Smooth muscle cell (in vitro differentiated cells): Measurements from ENCODE around the gene MALAT1. TPM values are rescaled to one million over a fixed set of nuclear protein-coding genes. Genes with fewer than 3 reads are reported as not detected.
A peak's percentile ranks its signal among the peaks of the same experiment; 100 is the strongest.

Source experiments
- DNase-seq: peaks from one replicate; lab custom pipeline; 2025; ENCODE audit not compliant: unreplicated experiment; lab: John Stamatoyannopoulos, UW
- H2AFZ ChIP-seq: fragments of 200-600 bp; sonication (generic); 2 replicates; pipeline ENCODE4 v1.6.0; 2016; ENCODE audit warnings: antibody characterized with exemption, low read depth, mild to moderate bottlenecking
- H3F3A ChIP-seq: fragments of 200-600 bp; sonication (generic); 2 replicates; pipeline ENCODE4 v1.6.0; 2017; ENCODE audit warnings: antibody characterized with exemption, low read depth
- H3K27ac ChIP-seq: fragments of 200-600 bp; sonication (generic); 2 replicates; pipeline ENCODE4 v1.5.1; 2016; ENCODE audit warnings: low read depth, mild to moderate bottlenecking
- H3K27me3 ChIP-seq: fragments of 200-600 bp; sonication (generic); 2 replicates; pipeline ENCODE4 v1.6.1; 2016; ENCODE audit warnings: low read depth, mild to moderate bottlenecking
- H3K36me3 ChIP-seq: fragments of 200-600 bp; sonication (generic); 2 replicates; pipeline ENCODE4 v1.5.1; 2016; ENCODE audit warnings: low read depth
- H3K4me1 ChIP-seq: fragments of 200-600 bp; sonication (generic); 2 replicates; pipeline ENCODE4 v1.5.1; 2016; ENCODE audit warnings: low read depth
- H3K4me2 ChIP-seq: fragments of 200-600 bp; sonication (generic); 2 replicates; pipeline ENCODE4 v1.6.0; 2016; ENCODE audit warnings: mild to moderate bottlenecking
- H3K4me3 ChIP-seq: fragments of 200-600 bp; sonication (generic); 2 replicates; pipeline ENCODE4 v1.5.1; 2016; ENCODE audit warnings: mild to moderate bottlenecking
- H3K79me2 ChIP-seq: fragments of 200-600 bp; sonication (generic); 2 replicates; pipeline ENCODE4 v1.6.0; 2016; ENCODE audit warnings: low read depth, mild to moderate bottlenecking
- H3K9ac ChIP-seq: fragments of 200-600 bp; sonication (generic); 2 replicates; pipeline ENCODE4 v1.6.0; 2016; ENCODE audit warnings: low read depth
- H3K9me3 ChIP-seq: fragments of 200-600 bp; sonication (generic); replicated peaks from 2 replicates; pipeline ENCODE4 v1.5.1; 2016; ENCODE audit warnings: low read depth
- H4K20me1 ChIP-seq: fragments of 200-600 bp; sonication (generic); 2 replicates; pipeline ENCODE4 v1.6.0; 2016; ENCODE audit warnings: low read depth
- WGBS: methylation state at CpG from one replicate; pipeline ENCODE4 v1.1.7; 2016; ENCODE audit warnings: low lambda C conversion rate; 5-methylcytosine and 5-hydroxymethylcytosine counted together
- polyA plus RNA-seq: library from polyadenylated mRNA; unstranded; fragments of >200 nt; fragmentation: Nextera tagmentation; extraction: Ambion mirVana; gene quantifications from 2 replicates; pipeline ENCODE4 v1.2.1, GENCODE V29; 2016
- total RNA-seq: library from RNA; depleted of rRNA; stranded (reverse); fragments of >200 nt; gene quantifications from 2 replicates; pipeline ENCODE4 v1.2.3, GENCODE V29; 2014
- TF ChIP-seq, protein P1 (sequence below): fragments of 200-600 bp; sonication (generic); IDR thresholded peaks from 2 replicates; pipeline ENCODE4 v1.5.1; 2017; ENCODE audit warnings: borderline replicate concordance, mild to moderate bottlenecking, antibody characterized with exemption; ENCODE audit not compliant: insufficient read depth, poor library complexity, severe bottlenecking

MALAT1 gene
- total and polyA plus RNA-seq, 2 experiments from 2014 or later = 6,158 to 7,386 TPM

DNA sequence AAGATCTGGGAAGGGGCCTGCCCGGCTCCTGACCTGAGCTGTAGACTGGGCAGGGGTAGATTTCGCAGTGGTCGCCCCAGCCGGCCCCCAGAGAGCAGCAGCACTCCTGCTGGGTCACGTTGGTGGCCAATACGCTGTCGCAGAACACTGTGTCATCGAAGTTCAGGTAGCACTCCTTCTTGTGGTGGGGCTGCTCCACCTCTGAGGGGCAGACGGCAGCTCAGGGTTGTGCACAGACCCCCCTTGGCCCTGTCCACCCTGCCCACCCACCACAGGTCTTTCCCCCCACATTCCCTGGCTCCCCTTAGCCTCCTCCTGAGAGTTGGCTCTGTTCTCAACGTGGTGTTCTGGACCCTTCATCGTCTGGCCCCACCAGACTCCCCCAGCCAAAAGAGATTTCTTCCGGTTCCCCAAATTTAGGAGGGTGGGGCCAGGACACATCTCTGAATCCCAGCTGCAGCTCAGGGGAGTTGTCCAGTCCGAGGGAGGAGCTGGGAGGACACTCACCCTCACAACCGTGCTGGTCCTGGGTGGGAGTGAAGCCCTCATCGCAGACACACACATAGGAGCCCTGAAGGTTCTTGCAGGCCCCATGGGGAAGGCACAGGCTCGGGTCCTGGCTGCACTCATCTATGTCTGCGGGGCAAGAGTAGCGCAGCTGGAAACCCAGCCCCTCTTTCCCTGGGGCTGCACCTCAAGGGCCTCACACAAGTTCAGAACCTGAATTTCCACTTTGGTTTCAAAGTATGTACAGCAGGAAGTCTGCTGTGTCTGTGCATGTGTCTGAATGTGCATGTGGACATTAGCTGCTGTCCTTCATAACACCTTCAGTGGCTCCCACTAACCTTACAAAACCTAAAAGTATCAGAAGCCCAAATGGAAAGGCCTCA, 42.5 kb downstream of the MALAT1 start:
- peak overlapping the region; percentile 51 for H3K4me3 ChIP-seq
- no peak overlapping the region for H2AFZ ChIP-seq
- H3K36me3 ChIP-seq = no peaks in the 10 kb centered on the region
- TF ChIP-seq, protein P1, sequence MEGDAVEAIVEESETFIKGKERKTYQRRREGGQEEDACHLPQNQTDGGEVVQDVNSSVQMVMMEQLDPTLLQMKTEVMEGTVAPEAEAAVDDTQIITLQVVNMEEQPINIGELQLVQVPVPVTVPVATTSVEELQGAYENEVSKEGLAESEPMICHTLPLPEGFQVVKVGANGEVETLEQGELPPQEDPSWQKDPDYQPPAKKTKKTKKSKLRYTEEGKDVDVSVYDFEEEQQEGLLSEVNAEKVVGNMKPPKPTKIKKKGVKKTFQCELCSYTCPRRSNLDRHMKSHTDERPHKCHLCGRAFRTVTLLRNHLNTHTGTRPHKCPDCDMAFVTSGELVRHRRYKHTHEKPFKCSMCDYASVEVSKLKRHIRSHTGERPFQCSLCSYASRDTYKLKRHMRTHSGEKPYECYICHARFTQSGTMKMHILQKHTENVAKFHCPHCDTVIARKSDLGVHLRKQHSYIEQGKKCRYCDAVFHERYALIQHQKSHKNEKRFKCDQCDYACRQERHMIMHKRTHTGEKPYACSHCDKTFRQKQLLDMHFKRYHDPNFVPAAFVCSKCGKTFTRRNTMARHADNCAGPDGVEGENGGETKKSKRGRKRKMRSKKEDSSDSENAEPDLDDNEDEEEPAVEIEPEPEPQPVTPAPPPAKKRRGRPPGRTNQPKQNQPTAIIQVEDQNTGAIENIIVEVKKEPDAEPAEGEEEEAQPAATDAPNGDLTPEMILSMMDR = no peak
- H3K79me2 ChIP-seq = no peaks in the 10 kb centered on the region
- WGBS = 47% methylated on average over 18 of the region's 18 CpGs
- H3K9ac ChIP-seq = no peak overlapping the region
- peak overlapping the region; percentile 83 for H3K4me2 ChIP-seq
- DNase-seq = no peak
- peaks cover 11% of the 10 kb centered on the region for H3K4me1 ChIP-seq
- H3F3A ChIP-seq = peaks cover 24% of the 10 kb centered on the region
- H3K27me3 ChIP-seq = no peaks in the 10 kb centered on the region
- no peaks in the 10 kb centered on the region for H3K9me3 ChIP-seq
- H3K27ac ChIP-seq = peak overlapping the region; percentile 48
- H4K20me1 ChIP-seq = peaks cover 35% of the 10 kb centered on the region

DNA sequence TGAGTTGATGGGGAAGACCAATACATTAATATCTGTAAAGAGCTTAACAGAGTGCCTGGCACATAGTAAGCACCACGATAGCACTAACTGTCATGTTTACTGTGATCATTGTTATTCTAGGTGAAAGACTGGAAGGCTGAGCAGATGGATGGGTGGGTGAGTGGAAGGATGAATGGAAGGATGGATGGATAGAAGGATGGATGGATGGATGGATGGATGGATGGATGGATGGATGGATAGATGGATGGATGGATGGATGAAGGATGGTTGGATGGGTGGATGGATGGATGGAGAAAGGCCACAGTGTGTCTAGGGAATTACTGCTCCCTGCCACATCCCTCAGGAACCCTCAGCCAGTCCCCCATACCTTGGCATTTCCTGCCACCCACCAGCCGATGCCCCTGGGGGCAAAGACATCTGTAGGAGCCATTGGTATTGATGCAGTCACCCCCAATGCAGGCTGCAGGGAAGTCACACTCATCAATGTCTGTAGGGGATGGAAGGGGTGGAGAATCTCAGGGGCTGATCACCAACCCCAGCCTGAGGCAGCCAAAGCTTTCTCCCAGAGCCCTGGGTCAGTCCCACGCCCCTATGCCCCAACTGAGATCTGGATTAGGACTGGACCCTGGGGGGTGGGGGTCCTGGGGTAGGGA, 44.0 kb downstream of the MALAT1 start:
- Histone ChIP-seq H3K36me3 (no peaks in the 10 kb centered on the region), H3K27me3 (no peaks in the 10 kb centered on the region), H4K20me1 (peaks cover 20% of the 10 kb centered on the region), H3K4me2 (no peak overlapping the region), H2AFZ (no peak overlapping the region), H3K9me3 (no peaks in the 10 kb centered on the region), H3K79me2 (no peaks in the 10 kb centered on the region), H3K9ac (no peak overlapping the region), H3K4me1 (peaks cover 11% of the 10 kb centered on the region), H3K27ac (no peak overlapping the region), H3F3A (peaks cover 14% of the 10 kb centered on the region), H3K4me3 (no peak overlapping the region)
- DNase-seq = no peak
- 93% methylated on average over 3 of the region's 3 CpGs for WGBS
- TF ChIP-seq, protein P1 = no peak

DNA sequence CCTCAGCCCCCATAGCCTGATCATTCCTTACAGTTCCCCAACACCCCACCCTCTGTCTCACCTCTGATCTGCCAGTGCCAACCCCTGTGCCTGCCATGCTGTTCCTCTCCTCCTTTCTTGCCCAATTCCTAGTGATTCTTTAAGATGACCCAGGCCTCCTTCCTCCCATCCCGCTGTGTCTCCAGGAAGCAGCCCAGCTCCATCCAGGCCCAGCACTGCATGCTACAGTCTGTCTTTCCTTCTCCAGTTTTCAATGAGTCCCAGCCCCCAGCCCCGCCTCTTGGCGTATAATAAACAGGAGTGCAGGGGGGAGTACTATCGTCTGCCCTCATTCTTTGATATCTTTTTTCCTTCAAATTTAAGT, 47.0 kb downstream of the MALAT1 start:
- Histone ChIP-seq H3K4me1 (no peaks in the 10 kb centered on the region), H4K20me1 (no peaks in the 10 kb centered on the region), H3K9ac (no peak overlapping the region), H3K4me3 (peak overlapping the region; percentile 34), H3K4me2 (peak overlapping the region; percentile 61), H3K27me3 (no peaks in the 10 kb centered on the region), H3K27ac (no peak overlapping the region), H3K79me2 (no peaks in the 10 kb centered on the region), H3K36me3 (no peaks in the 10 kb centered on the region), H3F3A (peaks cover 5% of the 10 kb centered on the region), H3K9me3 (no peaks in the 10 kb centered on the region), H2AFZ (no peak overlapping the region)
- WGBS = 75% methylated on average over 4 of the region's 4 CpGs
- DNase-seq = no peak
- TF ChIP-seq, protein P1 = no peak
